Tongue (tissue), 2 donors: ENCODE results near the gene RAD17. TPM values are rescaled to one million over a fixed set of nuclear protein-coding genes. Genes with fewer than 3 reads are reported as not detected.

Experiments used
- DNase-seq: peaks from one replicate; pipeline ENCODE4 v3.0.0-alpha.2; 2015
- total RNA-seq: library from RNA; depleted of rRNA; stranded (reverse); fragments of >200 nt; gene quantifications from one replicate; pipeline ENCODE4 v1.2.3, GENCODE V29; 2014

RAD17 gene
- total RNA-seq, 1 donor from 2014 or later, result 40.0 TPM

GRCh38 chr5:69462170-69462569 lies 92.6 kb downstream of the RAD17 start:
- DNase-seq, result no peak

Other genes with a start within 250 kb of the RAD17 start
- gene CCNB1, start 202.7 kb upstream of the RAD17 start, total RNA-seq, result 38.9 TPM
- gene CENPH, start 180.2 kb upstream of the RAD17 start, total RNA-seq, result 9.3 TPM
- gene CDK7, start 134.9 kb upstream of the RAD17 start, total RNA-seq, result 21.6 TPM
- gene CCDC125, start 37.0 kb upstream of the RAD17 start, total RNA-seq, result 7.3 TPM
- 29.8 TPM for gene AK6, start 298 bp upstream of the RAD17 start, total RNA-seq
- gene TAF9, start 298 bp upstream of the RAD17 start, total RNA-seq, result 21.7 TPM
- gene MARVELD2, start 45.3 kb downstream of the RAD17 start, total RNA-seq, result 3.2 TPM
- 8.0 TPM for gene OCLN, start 123.0 kb downstream of the RAD17 start, total RNA-seq
- 42.3 TPM for gene GTF2H2C, start 190.4 kb downstream of the RAD17 start, total RNA-seq